ENCODE data around the gene IKZF1.

The IKZF1 gene

DNA sequence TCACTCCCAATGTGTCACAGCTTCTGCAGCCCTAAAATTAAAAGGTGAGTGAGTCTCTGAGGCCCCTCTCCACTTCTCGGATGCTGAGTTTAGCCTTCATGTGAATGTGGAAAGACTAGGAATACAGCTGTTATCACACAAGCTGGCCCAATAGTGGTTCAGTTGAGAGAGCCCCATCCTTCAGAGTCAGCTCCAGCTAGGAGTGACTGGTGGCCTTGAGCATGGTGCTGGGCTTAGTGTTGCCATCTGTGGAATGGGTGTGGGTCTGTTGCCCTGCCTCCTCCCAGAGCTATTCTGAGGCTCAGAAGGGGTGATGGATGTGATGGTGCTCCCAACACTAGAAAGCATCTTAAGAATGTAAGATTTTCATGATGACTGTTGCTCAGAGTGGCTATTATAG, 89.8 kb downstream of the IKZF1 start:
- Histone ChIP-seq H3K9me3 (ENCODE audit: severe bottlenecking) (no peaks in the 10 kb centered on the region), H3K27me3 (ENCODE audit: insufficient read depth, low read depth, severe bottlenecking) (no peaks in the 10 kb centered on the region), H3K27ac (no peak overlapping the region), H3K4me3 (ENCODE audit: low read depth, low read length) (no peak overlapping the region), H3K36me3 (no peaks in the 10 kb centered on the region)
- no peak for DNase-seq
- TF ChIP-seq, protein P1, sequence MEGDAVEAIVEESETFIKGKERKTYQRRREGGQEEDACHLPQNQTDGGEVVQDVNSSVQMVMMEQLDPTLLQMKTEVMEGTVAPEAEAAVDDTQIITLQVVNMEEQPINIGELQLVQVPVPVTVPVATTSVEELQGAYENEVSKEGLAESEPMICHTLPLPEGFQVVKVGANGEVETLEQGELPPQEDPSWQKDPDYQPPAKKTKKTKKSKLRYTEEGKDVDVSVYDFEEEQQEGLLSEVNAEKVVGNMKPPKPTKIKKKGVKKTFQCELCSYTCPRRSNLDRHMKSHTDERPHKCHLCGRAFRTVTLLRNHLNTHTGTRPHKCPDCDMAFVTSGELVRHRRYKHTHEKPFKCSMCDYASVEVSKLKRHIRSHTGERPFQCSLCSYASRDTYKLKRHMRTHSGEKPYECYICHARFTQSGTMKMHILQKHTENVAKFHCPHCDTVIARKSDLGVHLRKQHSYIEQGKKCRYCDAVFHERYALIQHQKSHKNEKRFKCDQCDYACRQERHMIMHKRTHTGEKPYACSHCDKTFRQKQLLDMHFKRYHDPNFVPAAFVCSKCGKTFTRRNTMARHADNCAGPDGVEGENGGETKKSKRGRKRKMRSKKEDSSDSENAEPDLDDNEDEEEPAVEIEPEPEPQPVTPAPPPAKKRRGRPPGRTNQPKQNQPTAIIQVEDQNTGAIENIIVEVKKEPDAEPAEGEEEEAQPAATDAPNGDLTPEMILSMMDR (IDR thresholded peaks at IDR 0.05; ENCODE audit: low read depth, low read length): no peak

DNA sequence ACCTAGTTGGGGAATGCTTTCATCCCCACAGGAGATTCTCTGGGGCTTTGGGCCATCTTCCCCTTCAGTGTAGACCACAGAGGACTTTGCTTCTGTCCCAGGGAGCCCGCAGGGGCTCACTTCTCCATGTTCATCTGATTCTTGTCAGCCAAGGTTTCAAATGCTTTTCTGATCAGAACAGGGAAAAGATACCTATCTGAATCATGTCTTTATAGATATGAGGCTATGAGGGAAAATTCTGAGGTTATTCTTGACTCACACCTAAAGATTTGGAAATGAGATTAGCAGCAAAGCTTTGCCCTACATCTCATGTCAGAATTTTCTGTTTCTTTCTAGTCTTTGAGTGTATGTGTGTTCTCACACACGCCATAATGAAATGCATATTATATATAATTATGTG, 92.3 kb downstream of the IKZF1 start:
- Histone ChIP-seq H3K27ac (no peak overlapping the region), H3K9me3 (ENCODE audit: severe bottlenecking) (no peaks in the 10 kb centered on the region), H3K4me3 (ENCODE audit: low read depth, low read length) (no peak overlapping the region), H3K27me3 (ENCODE audit: insufficient read depth, low read depth, severe bottlenecking) (no peaks in the 10 kb centered on the region), H3K36me3 (no peaks in the 10 kb centered on the region)
- DNase-seq: no peak
- TF ChIP-seq, protein P1 (IDR thresholded peaks at IDR 0.05; ENCODE audit: low read depth, low read length): no peak

DNA sequence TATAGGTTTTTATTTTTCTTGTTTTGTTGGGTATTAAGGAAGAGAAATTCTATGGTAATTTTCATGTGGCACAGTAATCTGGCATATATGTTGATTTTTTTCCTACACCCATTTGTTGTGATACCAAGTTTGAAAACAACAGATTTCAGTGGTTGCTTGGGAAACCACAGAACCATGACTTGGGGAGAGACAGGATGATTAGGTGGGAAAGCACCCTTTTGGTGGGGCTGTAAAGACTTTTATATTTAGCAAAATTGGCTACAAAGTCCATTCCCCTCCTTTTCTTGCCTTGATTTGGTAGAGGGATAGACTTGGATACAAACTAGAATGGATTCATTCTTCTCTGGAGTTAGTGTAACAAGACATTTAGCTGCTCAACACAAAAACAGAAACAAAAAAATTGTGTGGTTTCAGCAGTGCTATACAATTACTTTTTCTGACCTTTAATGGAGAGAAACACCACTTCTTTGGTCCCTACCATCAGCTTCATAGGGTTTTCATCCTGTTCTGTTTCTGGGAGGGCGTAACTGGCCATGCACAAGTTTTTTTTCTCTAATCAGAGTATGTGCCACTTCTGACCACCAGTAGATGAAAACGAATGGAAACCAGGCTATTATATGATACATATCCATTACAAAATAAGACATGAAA, 92.9 kb downstream of the IKZF1 start:
- no peak for DNase-seq
- no peaks in the 10 kb centered on the region for H3K9me3 ChIP-seq (ENCODE audit: severe bottlenecking)
- no peaks in the 10 kb centered on the region for H3K27me3 ChIP-seq (ENCODE audit: insufficient read depth, low read depth, severe bottlenecking)
- H3K4me3 ChIP-seq (ENCODE audit: low read depth, low read length): no peak overlapping the region
- no peak overlapping the region for H3K27ac ChIP-seq
- H3K36me3 ChIP-seq: no peaks in the 10 kb centered on the region
- TF ChIP-seq, protein P1 (IDR thresholded peaks at IDR 0.05; ENCODE audit: low read depth, low read length): no peak

DNA sequence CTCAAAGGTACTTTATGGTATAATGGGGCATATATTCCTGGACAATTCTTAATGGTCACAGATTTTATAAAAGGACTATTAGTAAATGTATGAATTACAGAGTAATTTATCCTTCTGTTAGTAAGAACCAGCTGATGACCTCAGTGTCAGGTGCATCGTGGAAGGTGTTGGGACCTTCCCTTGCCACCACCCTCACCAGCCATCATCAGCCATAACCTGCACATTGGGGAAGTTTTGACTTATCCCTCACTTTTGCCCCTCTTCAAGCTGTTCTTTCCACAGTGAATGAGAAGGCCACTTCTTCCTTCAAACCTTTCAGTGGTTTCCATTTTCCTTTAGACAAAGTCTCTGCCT, 93.4 kb downstream of the IKZF1 start:
- Histone ChIP-seq H3K9me3 (ENCODE audit: severe bottlenecking) (no peaks in the 10 kb centered on the region), H3K27me3 (ENCODE audit: insufficient read depth, low read depth, severe bottlenecking) (no peaks in the 10 kb centered on the region), H3K36me3 (no peaks in the 10 kb centered on the region), H3K4me3 (ENCODE audit: low read depth, low read length) (no peak overlapping the region), H3K27ac (no peak overlapping the region)
- DNase-seq: no peak
- TF ChIP-seq, protein P1 (IDR thresholded peaks at IDR 0.05; ENCODE audit: low read depth, low read length): no peak

DNA sequence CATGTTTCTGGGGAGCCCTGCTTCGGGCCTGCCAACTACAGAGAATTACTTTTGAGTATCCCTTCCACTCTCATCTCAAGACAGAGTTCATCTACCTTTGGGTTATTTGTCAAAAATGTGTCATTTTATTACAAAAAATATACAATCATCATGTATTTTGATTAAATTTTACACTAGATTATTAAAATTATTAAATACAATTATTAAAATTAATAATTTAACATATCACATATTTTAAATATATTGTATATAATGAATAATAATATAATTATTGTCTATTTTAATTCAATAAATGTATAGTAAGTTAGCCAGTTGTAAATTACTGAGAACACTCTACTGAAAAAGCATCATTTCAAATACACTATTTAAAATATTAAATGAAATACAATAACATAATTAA, 94.7 kb downstream of the IKZF1 start:
- Histone ChIP-seq H3K4me3 (ENCODE audit: low read depth, low read length) (no peak overlapping the region), H3K27me3 (ENCODE audit: insufficient read depth, low read depth, severe bottlenecking) (no peaks in the 10 kb centered on the region), H3K36me3 (no peaks in the 10 kb centered on the region), H3K9me3 (ENCODE audit: severe bottlenecking) (no peaks in the 10 kb centered on the region), H3K27ac (no peak overlapping the region)
- DNase-seq: no peak
- TF ChIP-seq, protein P1 (IDR thresholded peaks at IDR 0.05; ENCODE audit: low read depth, low read length): no peak

DNA sequence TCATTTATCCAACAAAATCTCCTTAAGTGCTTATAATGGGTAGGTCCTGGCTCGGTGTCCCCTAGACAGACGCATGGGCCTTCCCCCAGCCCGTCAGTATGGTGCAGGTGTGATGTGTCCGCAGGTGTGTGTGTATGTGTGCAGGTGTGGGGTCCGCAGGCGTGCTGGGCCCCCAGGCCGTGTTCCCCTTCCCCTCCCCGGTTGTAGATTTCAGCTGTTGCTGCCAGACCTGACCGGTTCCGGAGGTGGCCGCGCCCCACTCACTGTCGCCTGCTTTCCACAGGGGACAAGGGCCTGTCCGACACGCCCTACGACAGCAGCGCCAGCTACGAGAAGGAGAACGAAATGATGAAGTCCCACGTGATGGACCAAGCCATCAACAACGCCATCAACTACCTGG, 95.1 kb downstream of the IKZF1 start:
- no peak overlapping the region for H3K27ac ChIP-seq
- H3K36me3 ChIP-seq: no peaks in the 10 kb centered on the region
- no peaks in the 10 kb centered on the region for H3K9me3 ChIP-seq (ENCODE audit: severe bottlenecking)
- TF ChIP-seq, protein P1 (IDR thresholded peaks at IDR 0.05; ENCODE audit: low read depth, low read length): no peak
- no peaks in the 10 kb centered on the region for H3K27me3 ChIP-seq (ENCODE audit: insufficient read depth, low read depth, severe bottlenecking)
- H3K4me3 ChIP-seq (ENCODE audit: low read depth, low read length): no peak overlapping the region
- DNase-seq: no peak

Data from WERI-Rb-1 (cell line).